HG03039 (cell line): ENCODE data around the gene HOXD10.

Experiments
- ATAC-seq: cut with Tn5 transposase; IDR thresholded peaks from one replicate; pipeline ENCODE4 v1.9.1; 2021; ENCODE audit warnings: mild to moderate bottlenecking, moderate library complexity; ENCODE audit not compliant: unreplicated experiment

HOXD10 gene

DNA sequence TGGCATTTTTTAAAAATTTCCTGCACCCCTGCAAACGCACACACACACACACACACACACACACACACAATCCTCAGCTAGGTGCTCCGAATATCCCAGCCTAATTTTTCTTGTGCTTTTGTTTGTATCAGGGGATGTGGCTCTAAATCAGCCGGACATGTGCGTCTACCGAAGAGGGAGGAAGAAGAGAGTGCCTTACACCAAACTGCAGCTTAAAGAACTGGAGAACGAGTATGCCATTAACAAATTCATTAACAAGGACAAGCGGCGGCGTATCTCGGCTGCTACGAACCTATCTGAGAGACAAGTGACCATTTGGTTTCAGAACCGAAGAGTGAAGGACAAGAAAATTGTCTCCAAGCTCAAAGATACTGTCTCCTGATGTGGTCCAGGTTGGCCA lies 22.2 kb upstream of the HOXD10 start:
- no peak for ATAC-seq

DNA sequence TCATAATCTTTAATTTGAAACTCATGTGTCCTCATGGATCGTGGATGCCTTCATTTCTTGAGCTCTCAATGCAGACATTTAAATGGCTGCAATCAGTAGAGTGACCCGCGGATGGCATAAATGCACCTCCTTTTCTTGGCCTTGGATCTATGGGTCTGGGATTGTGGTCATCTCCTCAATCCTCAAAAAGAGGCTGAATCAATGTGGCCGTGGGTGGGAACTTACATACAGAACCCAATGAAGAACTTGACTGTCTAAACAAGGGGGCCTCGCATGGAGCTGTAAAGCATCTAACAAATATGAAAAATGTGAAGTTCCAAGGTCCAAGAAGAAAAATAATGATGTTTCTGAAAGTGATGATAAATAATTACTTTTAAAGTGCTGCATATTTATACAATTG lies 21.2 kb upstream of the HOXD10 start:
- ATAC-seq: no peak

DNA sequence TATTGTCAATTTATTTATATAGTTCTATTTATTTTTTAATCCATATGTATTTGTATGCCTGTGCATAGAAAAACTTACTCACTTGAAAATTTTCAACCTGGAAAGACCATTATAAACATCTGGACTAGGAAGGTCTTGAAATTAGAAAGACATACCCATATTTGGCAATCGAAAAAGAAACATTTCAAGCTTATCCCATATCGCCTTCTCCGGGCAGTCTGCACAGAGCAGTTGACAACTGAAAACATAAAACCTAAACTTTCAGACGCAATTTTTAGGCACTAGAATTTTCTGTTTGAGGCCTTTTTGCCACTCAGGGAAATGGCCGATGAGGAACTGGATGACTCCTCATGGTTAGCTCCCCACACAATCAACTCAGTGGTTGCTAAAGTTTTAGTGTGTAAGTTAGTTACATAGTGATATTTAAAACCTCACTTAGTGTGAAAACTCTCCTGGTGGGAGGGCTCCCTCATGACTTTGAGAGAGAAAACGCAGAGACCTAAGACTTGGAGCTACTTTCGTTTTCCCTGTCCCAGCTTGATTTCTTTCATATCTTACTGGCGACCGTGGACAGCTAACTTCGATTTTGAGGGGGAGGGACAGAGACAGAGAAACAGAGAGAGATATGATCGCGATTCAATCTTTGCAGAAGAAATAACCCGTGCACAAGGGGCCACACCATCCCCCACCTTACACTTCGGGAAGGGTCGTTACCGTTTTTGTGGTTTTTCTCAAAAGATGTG lies 20.2 kb upstream of the HOXD10 start:
- no peak for ATAC-seq

GRCh38 chr2:176096986-176097819 lies 19.4 kb upstream of the HOXD10 start:
- peak; percentile 73 for ATAC-seq

DNA sequence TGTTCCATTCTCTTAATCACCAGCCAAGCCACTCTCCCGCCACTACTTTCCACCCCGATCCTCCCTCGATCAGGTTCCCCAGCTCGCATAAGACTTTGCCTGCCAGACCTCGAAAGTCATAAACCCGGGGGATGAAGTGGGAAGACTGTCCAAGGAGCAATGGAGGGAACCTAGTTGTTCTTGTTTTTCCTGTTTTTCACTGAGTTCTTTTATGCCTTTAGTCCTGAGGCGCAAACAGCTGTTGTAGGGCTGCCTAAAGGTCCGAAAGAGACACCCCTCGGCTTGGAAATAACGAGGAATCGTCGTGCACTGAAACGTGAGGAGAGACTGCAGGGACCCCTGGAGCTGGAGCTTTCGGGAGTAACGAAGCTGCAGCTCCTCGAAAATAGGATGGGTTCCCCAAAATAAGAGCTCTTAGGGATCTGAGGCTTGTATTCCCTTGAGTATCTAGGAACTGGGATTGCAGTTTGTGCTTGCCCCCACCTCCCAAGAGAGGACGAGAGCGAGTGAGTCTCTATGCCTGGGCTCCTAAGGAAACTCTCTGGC lies 18.7 kb upstream of the HOXD10 start:
- ATAC-seq: no peak

- ATAC-seq: no peak
Measured at GRCh38 chr2:176098366-176099158, 18.0 kb upstream of the HOXD10 start.

DNA sequence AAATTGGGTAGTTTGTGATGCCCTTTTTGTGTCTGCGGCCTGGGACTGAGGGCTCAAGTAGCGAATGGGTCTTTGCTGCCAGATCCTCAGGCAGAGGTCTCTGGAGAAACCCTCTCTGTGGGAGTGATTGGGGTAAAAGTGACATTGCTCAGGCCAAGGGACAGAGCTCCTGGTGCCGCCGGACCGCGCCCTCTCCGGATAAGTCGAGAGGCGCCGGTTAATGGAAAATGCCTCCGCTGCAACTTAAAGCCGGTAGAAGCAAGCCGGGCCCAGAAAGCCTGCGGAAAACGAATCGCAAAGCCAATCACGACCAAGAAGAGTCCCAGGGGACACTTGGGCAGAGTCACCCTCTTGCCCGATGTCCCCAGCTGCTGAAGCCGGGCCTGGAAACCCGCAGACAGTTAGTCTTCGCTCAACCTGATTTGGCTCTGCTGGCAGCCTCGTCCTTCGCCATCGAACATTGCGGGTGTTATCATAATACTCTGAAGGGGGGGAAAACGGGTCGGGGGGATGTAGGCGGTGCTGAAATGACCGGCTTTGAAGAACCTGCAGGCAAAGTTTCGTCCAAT lies 17.3 kb upstream of the HOXD10 start:
- ATAC-seq: no peak

DNA sequence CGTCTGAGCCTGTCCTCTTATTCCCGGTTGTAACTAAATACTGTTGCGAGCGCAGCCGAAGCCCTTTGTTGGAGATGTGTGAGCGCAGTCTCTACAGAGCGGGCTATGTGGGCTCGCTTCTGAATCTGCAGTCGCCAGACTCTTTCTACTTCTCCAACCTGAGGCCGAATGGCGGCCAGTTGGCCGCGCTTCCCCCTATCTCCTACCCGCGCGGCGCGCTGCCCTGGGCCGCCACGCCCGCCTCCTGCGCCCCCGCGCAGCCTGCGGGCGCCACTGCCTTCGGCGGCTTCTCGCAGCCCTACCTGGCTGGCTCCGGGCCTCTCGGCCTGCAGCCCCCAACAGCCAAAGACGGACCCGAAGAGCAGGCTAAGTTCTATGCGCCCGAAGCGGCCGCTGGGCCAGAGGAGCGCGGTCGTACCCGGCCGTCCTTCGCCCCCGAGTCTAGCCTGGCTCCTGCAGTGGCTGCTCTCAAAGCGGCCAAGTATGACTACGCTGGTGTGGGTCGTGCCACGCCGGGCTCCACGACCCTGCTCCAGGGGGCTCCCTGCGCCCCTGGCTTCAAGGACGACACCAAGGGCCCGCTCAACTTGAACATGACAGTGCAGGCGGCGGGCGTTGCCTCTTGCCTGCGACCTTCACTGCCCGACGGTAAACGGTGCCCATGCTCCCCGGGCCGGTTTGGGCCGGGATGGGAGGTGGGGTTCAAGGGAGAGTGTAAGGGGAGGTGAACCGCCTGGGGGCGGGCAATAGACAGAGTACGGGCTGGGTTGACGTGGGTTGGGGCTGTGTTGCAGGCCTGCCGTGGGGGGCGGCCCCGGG lies 16.6 kb upstream of the HOXD10 start, which contains the start of gene HOXD12:
HOXD12 (plus strand) TSS at position 68 of the 819 bp plus-strand sequence; CDS start at position 75, 7 bp downstream.
- no peak for ATAC-seq

- ATAC-seq: no peak
Measured at GRCh38 chr2:176100547-176101140, 15.9 kb upstream of the HOXD10 start.

DNA sequence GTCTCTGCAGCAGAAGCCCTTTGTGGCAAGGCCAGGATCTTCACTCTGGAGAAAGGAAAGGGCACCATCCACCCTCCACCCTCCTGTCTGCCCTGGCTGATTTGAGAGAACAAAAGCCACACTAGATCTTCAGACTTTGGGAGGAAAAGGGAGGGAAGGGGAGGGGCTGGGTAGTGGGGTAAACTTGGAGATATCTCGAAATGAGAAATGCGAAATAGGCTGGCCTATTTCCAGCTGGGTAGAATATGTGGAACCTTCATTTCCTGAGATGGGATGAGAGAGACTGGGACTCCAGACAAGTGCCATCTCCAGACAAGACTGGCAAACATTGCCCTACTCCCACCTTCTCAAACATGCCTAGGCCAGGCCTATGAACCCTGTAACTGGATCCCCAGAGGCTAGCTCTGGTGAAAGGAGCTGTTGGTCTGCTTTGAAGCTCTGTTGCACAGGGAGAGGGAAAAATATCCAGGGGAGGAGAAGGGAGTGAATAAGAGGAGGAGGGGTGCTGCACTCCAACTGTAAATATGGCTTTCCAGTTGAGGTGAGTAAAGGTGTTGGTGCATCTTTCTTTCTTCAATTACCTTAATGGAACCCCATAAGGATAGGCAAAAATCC lies 15.3 kb upstream of the HOXD10 start:
- no peak for ATAC-seq

DNA sequence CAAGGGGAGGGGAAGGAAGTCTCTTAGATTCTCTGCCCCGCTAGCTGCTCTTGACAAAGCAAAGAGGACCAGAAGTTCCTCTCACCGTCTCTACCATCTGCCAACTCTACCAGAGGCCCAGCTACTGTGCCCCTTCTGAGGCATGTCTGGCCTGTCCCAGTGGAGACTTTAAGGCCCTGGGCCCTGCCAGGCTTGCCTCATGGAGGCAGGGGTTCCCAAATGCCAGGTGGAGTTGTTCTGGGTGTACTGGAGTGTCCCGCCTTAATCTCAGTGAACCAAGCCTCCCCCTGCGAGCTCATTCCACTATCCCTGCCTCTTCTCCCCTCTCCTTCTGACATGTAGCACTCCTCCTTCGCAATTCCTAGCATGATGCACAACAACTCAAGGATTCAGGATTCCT lies 14.7 kb upstream of the HOXD10 start:
- ATAC-seq: no peak

DNA sequence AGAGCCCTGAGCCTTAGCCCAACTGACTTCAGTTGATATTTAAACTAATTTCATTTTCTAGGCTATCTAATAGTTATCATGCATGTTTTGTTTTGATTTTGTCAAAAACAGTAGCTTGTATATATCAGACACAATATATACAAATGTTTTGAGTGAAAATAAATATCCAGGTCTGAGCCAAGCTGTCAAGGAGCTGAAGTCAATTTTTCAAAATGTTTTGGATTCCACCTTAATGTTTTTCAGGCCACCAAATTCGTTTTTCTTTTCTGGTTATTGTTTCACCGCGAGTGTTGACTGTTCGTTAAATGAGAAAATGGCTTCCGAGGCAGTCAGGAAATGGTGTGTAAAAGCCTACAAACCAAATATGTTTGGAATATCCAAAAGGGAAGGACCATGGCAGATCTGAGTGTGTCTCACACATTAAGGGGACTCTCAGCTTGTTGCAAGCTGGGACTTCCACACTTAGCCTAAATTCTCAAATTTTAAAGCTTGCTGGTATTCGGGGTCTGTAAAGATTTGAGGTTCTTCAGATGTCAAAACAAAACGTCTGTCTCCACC lies 14.2 kb upstream of the HOXD10 start:
- ATAC-seq: no peak

GRCh38 chr2:176103194-176103593 lies 13.4 kb upstream of the HOXD10 start:
- ATAC-seq: no peak

- ATAC-seq: no peak
Measured at GRCh38 chr2:176103742-176104315, 12.7 kb upstream of the HOXD10 start.

DNA sequence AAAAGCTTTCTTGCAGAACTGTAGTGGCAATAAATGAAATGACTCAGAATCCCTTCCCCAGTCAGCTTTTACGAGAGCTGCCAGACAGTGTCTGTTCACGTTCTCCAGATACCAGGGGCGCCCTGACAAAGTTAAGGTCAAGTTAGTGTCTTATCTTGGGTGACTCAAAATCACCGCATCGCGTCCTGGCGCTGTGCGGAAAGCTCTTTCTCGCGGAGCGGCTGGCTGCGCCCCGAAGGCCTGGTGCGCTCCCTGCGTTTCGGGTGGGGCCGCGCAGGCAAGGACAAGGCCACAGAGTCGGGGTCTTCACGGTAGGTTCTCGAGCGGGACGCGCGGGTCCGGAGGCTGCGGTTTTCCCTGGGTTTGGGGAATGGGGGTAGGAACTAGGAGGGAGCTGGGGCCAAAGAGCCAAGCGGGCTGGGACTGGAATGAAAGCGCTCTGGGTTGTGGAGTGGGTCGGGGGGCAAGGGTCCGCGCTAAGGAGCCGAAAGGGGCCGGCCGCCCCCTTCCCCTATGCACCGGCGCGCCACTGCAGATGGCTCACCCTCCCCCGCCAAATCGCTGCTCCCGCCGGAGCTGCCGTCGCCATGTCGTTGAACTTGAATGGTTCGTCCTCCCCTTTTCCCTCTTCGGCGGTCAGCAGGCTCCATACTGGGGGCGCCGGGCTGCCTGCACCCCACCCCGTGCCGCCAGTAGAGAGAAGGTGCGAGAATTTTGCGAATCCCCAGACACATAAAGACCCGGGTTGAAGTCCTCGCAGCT lies 12.1 kb upstream of the HOXD10 start:
- no peak for ATAC-seq

DNA sequence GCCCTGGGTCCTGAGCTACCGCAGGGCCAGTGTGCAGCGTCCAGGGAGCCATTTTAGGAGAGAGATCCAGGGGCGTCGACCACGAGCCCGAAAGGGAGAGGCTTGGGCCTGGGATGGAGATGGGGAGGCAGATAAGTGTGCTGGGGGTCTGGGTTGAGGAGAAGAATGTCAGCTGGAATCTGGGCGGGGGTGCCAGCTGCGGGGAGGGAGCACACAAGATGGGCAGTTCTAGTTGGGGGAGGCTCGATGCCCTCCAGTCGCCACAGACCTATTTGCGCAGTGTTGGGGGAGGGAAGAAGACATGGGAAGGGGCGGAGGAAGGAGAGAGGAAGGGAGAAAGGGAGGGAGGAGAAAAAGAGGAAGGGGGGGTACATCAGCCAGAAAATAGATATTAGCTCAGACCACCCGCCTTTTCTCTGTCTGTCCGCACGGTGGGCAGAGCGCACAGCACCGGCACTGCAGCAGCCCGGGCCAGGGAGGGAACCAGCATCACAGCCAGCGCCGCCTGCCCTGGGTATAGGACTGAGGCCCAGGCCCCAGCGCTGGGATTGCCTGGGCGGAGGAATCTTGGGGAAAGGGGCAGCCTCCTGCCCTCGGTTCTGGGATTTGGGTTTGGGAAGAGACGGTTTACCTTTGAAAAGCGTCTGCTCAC lies 11.4 kb upstream of the HOXD10 start:
- ATAC-seq: no peak
